Mesendoderm (in vitro differentiated cells): ENCODE measurements around the gene COL5A3.

Experiments used
- DNase-seq: peaks from one replicate; pipeline ENCODE4 v3.0.0; 2013
- H2AK5ac ChIP-seq: 2 replicates; pipeline ENCODE4 v1.6.1; 2013; ENCODE audit warnings: low read length, inconsistent platforms
- H2BK120ac ChIP-seq: 2 replicates; pipeline ENCODE4 v1.6.1; 2013; ENCODE audit warnings: low read depth, mild to moderate bottlenecking, low read length, moderate library complexity, mixed read lengths
- H2BK15ac ChIP-seq: replicated peaks from 2 replicates; pipeline ENCODE4 v1.6.1; 2013; ENCODE audit warnings: low read depth, mild to moderate bottlenecking, moderate library complexity
- H2BK5ac ChIP-seq: 2 replicates; pipeline ENCODE4 v1.6.1; 2013; ENCODE audit warnings: low read length, inconsistent platforms
- H3K18ac ChIP-seq: 2 replicates; pipeline ENCODE4 v1.6.1; 2013; ENCODE audit warnings: mild to moderate bottlenecking, low read length, mixed read lengths
- H3K23ac ChIP-seq: one replicate; pipeline ENCODE4 v1.6.1; 2013; ENCODE audit warnings: low read length
- H3K27ac ChIP-seq: 2 replicates; pipeline ENCODE4 v1.5.1; 2013; ENCODE audit warnings: low read depth, mild to moderate bottlenecking, inconsistent platforms, low read length, moderate library complexity
- H3K27me3 ChIP-seq: 2 replicates; pipeline ENCODE4 v1.6.1; 2013; ENCODE audit warnings: low read length, control low read depth, mild to moderate bottlenecking, inconsistent platforms; ENCODE audit not compliant: insufficient read depth, poor library complexity
- H3K36me3 ChIP-seq: 2 replicates; pipeline ENCODE4 v1.6.1; 2013; ENCODE audit warnings: low read length, inconsistent platforms; ENCODE audit not compliant: control insufficient read depth, insufficient read depth
- H3K4ac ChIP-seq: one replicate; pipeline ENCODE4 v1.6.1; 2013; ENCODE audit warnings: low read depth, mild to moderate bottlenecking, low read length, moderate library complexity
- H3K4me1 ChIP-seq: 2 replicates; pipeline ENCODE4 v1.6.1; 2013; ENCODE audit warnings: low read depth, low read length, inconsistent platforms; ENCODE audit not compliant: control insufficient read depth
- H3K4me2 ChIP-seq: 2 replicates; pipeline ENCODE4 v1.6.1; 2013; ENCODE audit warnings: low read length
- H3K4me3 ChIP-seq: 2 replicates; pipeline ENCODE4 v1.5.1; 2013; ENCODE audit warnings: mild to moderate bottlenecking, low read length
- H3K56ac ChIP-seq: one replicate; pipeline ENCODE4 v1.6.1; 2013; ENCODE audit warnings: low read length
- H3K79me1 ChIP-seq: 2 replicates; pipeline ENCODE4 v1.6.1; 2013; ENCODE audit warnings: low read length, inconsistent platforms
- H3K79me2 ChIP-seq: 2 replicates; pipeline ENCODE4 v1.6.1; 2013; ENCODE audit warnings: mild to moderate bottlenecking, low read length; ENCODE audit not compliant: control insufficient read depth, insufficient read depth
- H3K9ac ChIP-seq: 2 replicates; pipeline ENCODE4 v1.6.1; 2013; ENCODE audit warnings: low read length, inconsistent platforms
- H4K5ac ChIP-seq: one replicate; pipeline ENCODE4 v1.6.1; 2013; ENCODE audit warnings: low read length
- H4K8ac ChIP-seq: one replicate; pipeline ENCODE4 v1.6.1; 2013; ENCODE audit warnings: low read depth, mild to moderate bottlenecking, control low read depth, low read length, moderate library complexity
- WGBS: extraction: QIAGEN DNeasy Blood & Tissue Kit; methylation state at CpG from one replicate; pipeline ENCODE4 v1.1.7; 2013; ENCODE audit warnings: low lambda C conversion rate, missing lambda C conversion rate; ENCODE audit not compliant: insufficient coverage; ENCODE audit errors: extremely low coverage; 5-methylcytosine and 5-hydroxymethylcytosine counted together

The COL5A3 gene

GRCh38 chr19:9970481-9970880 is 39.8 kb downstream of the COL5A3 start:
- Histone ChIP-seq H3K4me3 (no peak overlapping the region), H2BK120ac (no peak overlapping the region), H2AK5ac (no peak overlapping the region), H4K5ac (no peak overlapping the region), H3K27me3 (peaks cover 7% of the 10 kb centered on the region), H3K56ac (no peak overlapping the region), H3K4ac (no peak overlapping the region), H3K36me3 (no peaks in the 10 kb centered on the region), H2BK15ac (no peak overlapping the region), H3K4me1 (no peaks in the 10 kb centered on the region), H2BK5ac (no peak overlapping the region), H3K4me2 (no peak overlapping the region), H3K79me2 (no peaks in the 10 kb centered on the region), H3K23ac (no peak overlapping the region), H3K9ac (no peak overlapping the region), H3K18ac (no peak overlapping the region), H4K8ac (no peak overlapping the region), H3K27ac (no peak overlapping the region), H3K79me1 (no peaks in the 10 kb centered on the region)
- WGBS, result no CpG with 5 or more reads among the region's 8 CpGs
- DNase-seq, result no peak

GRCh38 chr19:9969688-9969975 is 40.7 kb downstream of the COL5A3 start:
- H3K9ac ChIP-seq, result no peak overlapping the region
- H3K56ac ChIP-seq, result no peak overlapping the region
- H3K79me1 ChIP-seq, result no peaks in the 10 kb centered on the region
- no peak overlapping the region for H2BK5ac ChIP-seq
- H3K18ac ChIP-seq, result no peak overlapping the region
- no peak overlapping the region for H3K23ac ChIP-seq
- H2BK15ac ChIP-seq, result no peak overlapping the region
- peaks cover 7% of the 10 kb centered on the region for H3K27me3 ChIP-seq
- H3K27ac ChIP-seq, result no peak overlapping the region
- no peak overlapping the region for H3K4ac ChIP-seq
- H3K79me2 ChIP-seq, result no peaks in the 10 kb centered on the region
- no peak overlapping the region for H4K5ac ChIP-seq
- peak; percentile 24 for DNase-seq
- H2BK120ac ChIP-seq, result no peak overlapping the region
- H4K8ac ChIP-seq, result no peak overlapping the region
- WGBS, result no CpG with 5 or more reads among the region's 2 CpGs
- no peak overlapping the region for H3K4me2 ChIP-seq
- H2AK5ac ChIP-seq, result no peak overlapping the region
- H3K4me3 ChIP-seq, result no peak overlapping the region
- no peaks in the 10 kb centered on the region for H3K36me3 ChIP-seq
- H3K4me1 ChIP-seq, result no peaks in the 10 kb centered on the region

- DNase-seq, result no peak
- H2BK5ac ChIP-seq, result no peak overlapping the region
- no peak overlapping the region for H3K4me3 ChIP-seq
- H2BK120ac ChIP-seq, result no peak overlapping the region
- H3K18ac ChIP-seq, result no peak overlapping the region
- H2BK15ac ChIP-seq, result no peak overlapping the region
- no peak overlapping the region for H3K9ac ChIP-seq
- H2AK5ac ChIP-seq, result no peak overlapping the region
- peaks cover 7% of the 10 kb centered on the region for H3K27me3 ChIP-seq
- H4K5ac ChIP-seq, result no peak overlapping the region
- no peak overlapping the region for H3K4ac ChIP-seq
- H3K56ac ChIP-seq, result no peak overlapping the region
- H3K4me2 ChIP-seq, result no peak overlapping the region
- WGBS, result no CpG with 5 or more reads among the region's 8 CpGs
- no peaks in the 10 kb centered on the region for H3K36me3 ChIP-seq
- H3K4me1 ChIP-seq, result no peaks in the 10 kb centered on the region
- H3K79me2 ChIP-seq, result no peaks in the 10 kb centered on the region
- H4K8ac ChIP-seq, result no peak overlapping the region
- H3K23ac ChIP-seq, result no peak overlapping the region
- H3K27ac ChIP-seq, result no peak overlapping the region
- no peaks in the 10 kb centered on the region for H3K79me1 ChIP-seq
These were observed 41.2 kb downstream of the COL5A3 start for GRCh38 chr19:9968820-9969687.

GRCh38 chr19:9967326-9967725 is 43.0 kb downstream of the COL5A3 start:
- H3K9ac ChIP-seq, result no peak overlapping the region
- H3K27ac ChIP-seq, result no peak overlapping the region
- no peak overlapping the region for H3K4me3 ChIP-seq
- H3K4ac ChIP-seq, result no peak overlapping the region
- no peaks in the 10 kb centered on the region for H3K4me1 ChIP-seq
- H3K23ac ChIP-seq, result no peak overlapping the region
- no peak overlapping the region for H4K8ac ChIP-seq
- H3K4me2 ChIP-seq, result no peak overlapping the region
- WGBS, result no CpG with 5 or more reads among the region's 4 CpGs
- no peaks in the 10 kb centered on the region for H3K36me3 ChIP-seq
- H2BK5ac ChIP-seq, result no peak overlapping the region
- no peak for DNase-seq
- H3K18ac ChIP-seq, result no peak overlapping the region
- H3K56ac ChIP-seq, result no peak overlapping the region
- no peak overlapping the region for H2AK5ac ChIP-seq
- no peaks in the 10 kb centered on the region for H3K79me2 ChIP-seq
- peaks cover 7% of the 10 kb centered on the region for H3K27me3 ChIP-seq
- no peak overlapping the region for H4K5ac ChIP-seq
- no peak overlapping the region for H2BK15ac ChIP-seq
- no peak overlapping the region for H2BK120ac ChIP-seq
- H3K79me1 ChIP-seq, result no peaks in the 10 kb centered on the region

DNA sequence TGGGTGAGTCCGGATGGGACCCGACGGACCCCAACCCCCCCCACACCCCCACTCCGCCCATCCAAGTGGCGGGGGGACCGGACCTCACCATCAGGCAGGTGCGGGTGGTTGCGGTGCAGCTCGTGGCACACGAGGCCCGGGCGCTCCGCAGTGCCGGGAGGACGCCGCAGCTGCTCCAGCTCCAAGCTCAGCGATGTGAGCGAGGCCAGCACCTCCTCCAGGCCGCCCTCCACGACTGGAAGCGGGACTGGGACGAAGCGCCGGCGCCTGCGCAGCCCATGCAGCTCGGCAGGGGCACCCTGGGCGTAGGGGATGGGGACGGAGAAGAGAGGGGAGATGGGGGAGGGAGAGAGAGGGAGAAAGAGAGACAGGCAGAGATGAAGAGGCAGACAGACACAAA is 43.9 kb downstream of the COL5A3 start:
- no CpG with 5 or more reads among the region's 29 CpGs for WGBS

DNA sequence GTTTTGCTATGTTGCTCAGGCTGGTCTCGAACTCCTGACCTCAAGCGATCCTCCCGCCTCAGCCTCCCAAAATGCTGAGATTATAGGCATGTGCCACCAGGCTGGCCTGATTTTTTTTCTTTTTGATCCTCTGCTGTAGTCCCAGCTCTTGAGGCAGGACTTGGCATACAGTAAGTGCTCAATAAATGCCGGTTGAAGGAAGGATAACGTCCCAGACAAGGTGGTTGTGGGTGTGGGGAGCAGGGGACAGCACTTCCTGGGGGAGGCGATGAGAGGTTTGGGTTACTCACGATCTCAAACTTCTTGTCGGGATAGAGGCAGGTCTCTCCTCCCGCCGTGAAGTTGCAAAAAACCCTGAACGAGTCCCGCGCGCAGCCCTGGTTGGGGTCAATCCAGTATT is 44.3 kb downstream of the COL5A3 start:
- Histone ChIP-seq H3K4me2 (no peak overlapping the region), H2AK5ac (no peak overlapping the region), H4K8ac (no peak overlapping the region), H3K79me2 (no peaks in the 10 kb centered on the region), H3K36me3 (no peaks in the 10 kb centered on the region), H3K27ac (no peak overlapping the region), H2BK120ac (no peak overlapping the region), H3K18ac (no peak overlapping the region), H2BK5ac (no peak overlapping the region), H3K79me1 (no peaks in the 10 kb centered on the region), H3K4me1 (no peaks in the 10 kb centered on the region), H3K4ac (no peak overlapping the region), H3K23ac (no peak overlapping the region), H3K27me3 (peaks cover 7% of the 10 kb centered on the region), H2BK15ac (no peak overlapping the region), H3K4me3 (no peak overlapping the region), H3K56ac (no peak overlapping the region), H3K9ac (no peak overlapping the region), H4K5ac (no peak overlapping the region)
- no CpG with 5 or more reads among the region's 14 CpGs for WGBS
- DNase-seq, result no peak

More for the DNA sequence above, 43.9 kb downstream of the COL5A3 start:
- no peak overlapping the region for H3K4me3 ChIP-seq
- no peak overlapping the region for H3K23ac ChIP-seq
- no peak overlapping the region for H2BK15ac ChIP-seq
- no peak overlapping the region for H3K27ac ChIP-seq
- H3K9ac ChIP-seq, result no peak overlapping the region
- H4K5ac ChIP-seq, result no peak overlapping the region
- no peak overlapping the region for H3K4ac ChIP-seq
- peak; percentile 47 for DNase-seq
- H3K18ac ChIP-seq, result no peak overlapping the region
- H3K79me2 ChIP-seq, result no peaks in the 10 kb centered on the region
- H3K27me3 ChIP-seq, result peaks cover 7% of the 10 kb centered on the region
- H3K79me1 ChIP-seq, result no peaks in the 10 kb centered on the region
- H2BK120ac ChIP-seq, result no peak overlapping the region
- H4K8ac ChIP-seq, result no peak overlapping the region
- H2AK5ac ChIP-seq, result no peak overlapping the region
- H3K4me2 ChIP-seq, result no peak overlapping the region
- no peaks in the 10 kb centered on the region for H3K36me3 ChIP-seq
- no peak overlapping the region for H2BK5ac ChIP-seq
- H3K56ac ChIP-seq, result no peak overlapping the region
- H3K4me1 ChIP-seq, result no peaks in the 10 kb centered on the region
